DOHH2 (cell line): ENCODE data around the gene PKIG.

Experiments used
- EZH2phosphoT487 ChIP-seq: fragments of 200-600 bp; sonication (generic); IDR thresholded peaks from 2 replicates; pipeline ENCODE4 v1.6.1; 2017; ENCODE audit warnings: borderline replicate concordance, mild to moderate bottlenecking, antibody characterized with exemption, low read length, moderate library complexity, mixed read lengths
- TF ChIP-seq, protein P1 (sequence below): fragments of 200-600 bp; sonication (generic); IDR thresholded peaks from one replicate; pipeline ENCODE4 v1.5.1; 2014; ENCODE audit warnings: antibody characterized with exemption, mild to moderate bottlenecking, low read depth, low read length; ENCODE audit not compliant: poor library complexity, severe bottlenecking

DNA sequence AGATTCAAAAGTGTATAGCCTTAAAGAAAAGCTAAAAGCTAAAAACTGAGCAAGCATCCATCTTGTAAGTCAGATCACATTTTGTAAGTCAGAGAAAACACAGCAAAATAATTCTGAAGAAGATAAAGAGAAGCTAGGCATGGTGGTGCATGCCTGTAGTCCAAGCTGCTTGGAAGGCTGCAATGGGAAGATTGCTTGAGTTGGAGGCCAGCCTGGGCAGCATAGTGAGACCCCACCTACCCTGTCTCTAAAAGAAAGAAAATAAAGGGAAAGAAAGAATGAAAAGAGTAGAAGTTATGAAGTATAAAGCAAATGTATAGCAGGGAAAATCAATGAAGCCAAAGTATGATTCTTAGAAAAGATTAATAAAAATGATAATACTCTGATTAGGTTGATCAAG is 20.5 kb upstream of the PKIG start:
- TF ChIP-seq, protein P1, sequence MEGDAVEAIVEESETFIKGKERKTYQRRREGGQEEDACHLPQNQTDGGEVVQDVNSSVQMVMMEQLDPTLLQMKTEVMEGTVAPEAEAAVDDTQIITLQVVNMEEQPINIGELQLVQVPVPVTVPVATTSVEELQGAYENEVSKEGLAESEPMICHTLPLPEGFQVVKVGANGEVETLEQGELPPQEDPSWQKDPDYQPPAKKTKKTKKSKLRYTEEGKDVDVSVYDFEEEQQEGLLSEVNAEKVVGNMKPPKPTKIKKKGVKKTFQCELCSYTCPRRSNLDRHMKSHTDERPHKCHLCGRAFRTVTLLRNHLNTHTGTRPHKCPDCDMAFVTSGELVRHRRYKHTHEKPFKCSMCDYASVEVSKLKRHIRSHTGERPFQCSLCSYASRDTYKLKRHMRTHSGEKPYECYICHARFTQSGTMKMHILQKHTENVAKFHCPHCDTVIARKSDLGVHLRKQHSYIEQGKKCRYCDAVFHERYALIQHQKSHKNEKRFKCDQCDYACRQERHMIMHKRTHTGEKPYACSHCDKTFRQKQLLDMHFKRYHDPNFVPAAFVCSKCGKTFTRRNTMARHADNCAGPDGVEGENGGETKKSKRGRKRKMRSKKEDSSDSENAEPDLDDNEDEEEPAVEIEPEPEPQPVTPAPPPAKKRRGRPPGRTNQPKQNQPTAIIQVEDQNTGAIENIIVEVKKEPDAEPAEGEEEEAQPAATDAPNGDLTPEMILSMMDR: no peak
- no peak for TF ChIP-seq EZH2phosphoT487
